Neutrophil (primary cell): ENCODE results near the gene LDB2.

Source experiments
- H3K27ac ChIP-seq: fragments of 200-600 bp; sonication (generic); 2 replicates; pipeline ENCODE4 v1.5.1; 2016; ENCODE audit warnings: mild to moderate bottlenecking, moderate library complexity
- H3K27me3 ChIP-seq: fragments of 200-600 bp; sonication (generic); 2 replicates; pipeline ENCODE4 v1.6.0; 2016; ENCODE audit warnings: mild to moderate bottlenecking
- H3K36me3 ChIP-seq: fragments of 200-600 bp; sonication (generic); 2 replicates; pipeline ENCODE4 v1.5.1; 2017
- H3K4me1 ChIP-seq, 2 experiments: fragments of 200-600 bp in 1 of 2; sonication (generic) in 1 of 2; 1 replicate in 1 of 2; 2 replicates in 1 of 2; pipeline versions ENCODE4 v1.5.1 to v1.6.1; 2013 to 2016; ENCODE audit warnings: low read depth in 1 of 2, low read length in 1 of 2, mild to moderate bottlenecking in 1 of 2, moderate library complexity in 1 of 2; ENCODE audit not compliant: control insufficient read depth in 1 of 2, insufficient read depth in 1 of 2
- H3K4me3 ChIP-seq, 2 experiments: fragments of 200-600 bp in 1 of 2; sonication (generic) in 1 of 2; 1 replicate in 1 of 2; 2 replicates in 1 of 2; pipeline ENCODE4 v1.5.1; 2013 to 2016; ENCODE audit warnings: low read depth in 1 of 2, low read length in 1 of 2, mild to moderate bottlenecking in 1 of 2, moderate library complexity in 1 of 2
- H3K9me3 ChIP-seq: fragments of 200-600 bp; sonication (generic); 2 replicates; pipeline ENCODE4 v1.5.1; 2016
- TF ChIP-seq, protein P1 (sequence below): fragments of 200-600 bp; sonication (generic); IDR thresholded peaks from 2 replicates; pipeline ENCODE4 v1.5.1; 2016; ENCODE audit warnings: antibody characterized with exemption

The LDB2 gene

GRCh38 chr4:16833722-16834121, 64.7 kb downstream of the LDB2 start:
- TF ChIP-seq, protein P1, sequence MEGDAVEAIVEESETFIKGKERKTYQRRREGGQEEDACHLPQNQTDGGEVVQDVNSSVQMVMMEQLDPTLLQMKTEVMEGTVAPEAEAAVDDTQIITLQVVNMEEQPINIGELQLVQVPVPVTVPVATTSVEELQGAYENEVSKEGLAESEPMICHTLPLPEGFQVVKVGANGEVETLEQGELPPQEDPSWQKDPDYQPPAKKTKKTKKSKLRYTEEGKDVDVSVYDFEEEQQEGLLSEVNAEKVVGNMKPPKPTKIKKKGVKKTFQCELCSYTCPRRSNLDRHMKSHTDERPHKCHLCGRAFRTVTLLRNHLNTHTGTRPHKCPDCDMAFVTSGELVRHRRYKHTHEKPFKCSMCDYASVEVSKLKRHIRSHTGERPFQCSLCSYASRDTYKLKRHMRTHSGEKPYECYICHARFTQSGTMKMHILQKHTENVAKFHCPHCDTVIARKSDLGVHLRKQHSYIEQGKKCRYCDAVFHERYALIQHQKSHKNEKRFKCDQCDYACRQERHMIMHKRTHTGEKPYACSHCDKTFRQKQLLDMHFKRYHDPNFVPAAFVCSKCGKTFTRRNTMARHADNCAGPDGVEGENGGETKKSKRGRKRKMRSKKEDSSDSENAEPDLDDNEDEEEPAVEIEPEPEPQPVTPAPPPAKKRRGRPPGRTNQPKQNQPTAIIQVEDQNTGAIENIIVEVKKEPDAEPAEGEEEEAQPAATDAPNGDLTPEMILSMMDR, result no peak
- no peaks in the 10 kb centered on the region for H3K4me1 ChIP-seq

DNA sequence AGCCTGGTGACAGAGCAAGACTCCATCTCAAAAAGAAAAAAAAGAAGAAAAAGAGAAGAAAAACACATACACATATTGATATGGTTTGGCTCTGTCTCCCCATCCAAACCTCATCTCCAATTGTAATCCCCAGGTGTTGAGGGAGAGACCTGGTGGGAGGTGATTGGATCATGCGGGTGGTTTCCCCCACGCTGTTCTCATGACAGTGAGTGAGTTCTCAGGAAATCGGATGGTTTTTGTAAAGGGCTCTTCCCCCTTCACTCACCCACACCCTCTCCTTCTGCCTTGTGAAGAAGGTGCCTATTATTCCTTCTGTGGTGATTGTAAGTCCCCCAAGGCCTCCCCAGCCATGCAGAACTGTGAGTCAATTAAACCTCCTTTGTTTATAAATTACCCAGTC, 68.4 kb downstream of the LDB2 start:
- Histone ChIP-seq H3K27ac (no peak overlapping the region), H3K36me3 (no peaks in the 10 kb centered on the region), H3K4me1 (no peaks in the 10 kb centered on the region), H3K4me3 (no peak overlapping the region), H3K9me3 (no peaks in the 10 kb centered on the region), H3K27me3 (no peaks in the 10 kb centered on the region)
- TF ChIP-seq, protein P1, result no peak

More at GRCh38 chr4:16833722-16834121, 64.7 kb downstream of the LDB2 start:
- H3K4me3 ChIP-seq, result no peak overlapping the region
- H3K36me3 ChIP-seq, result no peaks in the 10 kb centered on the region
- H3K27ac ChIP-seq, result no peak overlapping the region
- H3K27me3 ChIP-seq, result no peaks in the 10 kb centered on the region
- H3K9me3 ChIP-seq, result no peaks in the 10 kb centered on the region

- H3K4me3 ChIP-seq, result no peak overlapping the region
- H3K9me3 ChIP-seq, result no peaks in the 10 kb centered on the region
- H3K4me1 ChIP-seq, result no peaks in the 10 kb centered on the region
- H3K27me3 ChIP-seq, result no peaks in the 10 kb centered on the region
- TF ChIP-seq, protein P1, result no peak
- H3K36me3 ChIP-seq, result no peaks in the 10 kb centered on the region
- no peak overlapping the region for H3K27ac ChIP-seq
Measured at GRCh38 chr4:16827794-16828724, 70.4 kb downstream of the LDB2 start.

- H3K4me1 ChIP-seq, result no peaks in the 10 kb centered on the region
- no peak overlapping the region for H3K27ac ChIP-seq
- H3K27me3 ChIP-seq, result no peaks in the 10 kb centered on the region
- TF ChIP-seq, protein P1, result no peak
- no peak overlapping the region for H3K4me3 ChIP-seq
- H3K9me3 ChIP-seq, result no peaks in the 10 kb centered on the region
- H3K36me3 ChIP-seq, result no peaks in the 10 kb centered on the region
Measured at GRCh38 chr4:16827045-16827444, 71.4 kb downstream of the LDB2 start.

- H3K9me3 ChIP-seq, result no peaks in the 10 kb centered on the region
- H3K4me3 ChIP-seq, result no peak overlapping the region
- no peaks in the 10 kb centered on the region for H3K36me3 ChIP-seq
- TF ChIP-seq, protein P1, result no peak
- no peaks in the 10 kb centered on the region for H3K4me1 ChIP-seq
- no peaks in the 10 kb centered on the region for H3K27me3 ChIP-seq
- no peak overlapping the region for H3K27ac ChIP-seq
Measured at GRCh38 chr4:16826406-16826910, 72.0 kb downstream of the LDB2 start.
